Adrenal gland (tissue), 5 donors: Measurements from ENCODE around the gene ABCA4.

Source experiments
- POLR2A ChIP-seq, 2 donors: fragments of 450-650 bp; IDR thresholded peaks; one replicate each; pipeline ENCODE4 v1.6.1; 2017; ENCODE audit warnings: antibody characterized with exemption in 2 of 2, mild to moderate bottlenecking in 2 of 2, moderate library complexity in 1 of 2
- TF ChIP-seq, protein P1 (sequence below), 6 experiments: fragments of 450-650 bp in 4 of 6; fragments of 200-600 bp in 2 of 6; sonication (generic) in 1 of 6; IDR thresholded peaks; 1 replicate in 5 of 6; 2 replicates in 1 of 6; pipeline versions ENCODE4 v1.5.1 to v1.8.0; 2016 to 2021; ENCODE audit warnings: antibody characterized with exemption in 6 of 6, mild to moderate bottlenecking in 2 of 6, moderate library complexity in 1 of 6
- donor health status: DM: no; HTN: no; CAD: no.

DNA sequence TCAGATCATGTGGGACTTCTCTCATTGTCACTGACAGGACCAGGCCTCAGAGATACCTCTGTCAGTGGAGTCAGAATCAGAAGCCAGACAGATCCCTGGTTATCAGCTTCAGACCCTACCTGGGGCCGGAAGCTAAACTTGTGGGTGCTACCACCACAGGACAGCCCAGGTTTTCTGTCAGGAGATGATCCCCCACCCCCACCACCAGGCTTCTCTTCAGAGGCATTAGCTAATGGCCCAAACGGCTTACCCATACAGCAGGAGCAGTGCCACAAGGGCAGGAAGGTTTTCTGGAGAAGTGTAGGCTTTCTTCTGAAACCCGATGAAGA is 105.5 kb downstream of the ABCA4 start:
- TF ChIP-seq, protein P1, sequence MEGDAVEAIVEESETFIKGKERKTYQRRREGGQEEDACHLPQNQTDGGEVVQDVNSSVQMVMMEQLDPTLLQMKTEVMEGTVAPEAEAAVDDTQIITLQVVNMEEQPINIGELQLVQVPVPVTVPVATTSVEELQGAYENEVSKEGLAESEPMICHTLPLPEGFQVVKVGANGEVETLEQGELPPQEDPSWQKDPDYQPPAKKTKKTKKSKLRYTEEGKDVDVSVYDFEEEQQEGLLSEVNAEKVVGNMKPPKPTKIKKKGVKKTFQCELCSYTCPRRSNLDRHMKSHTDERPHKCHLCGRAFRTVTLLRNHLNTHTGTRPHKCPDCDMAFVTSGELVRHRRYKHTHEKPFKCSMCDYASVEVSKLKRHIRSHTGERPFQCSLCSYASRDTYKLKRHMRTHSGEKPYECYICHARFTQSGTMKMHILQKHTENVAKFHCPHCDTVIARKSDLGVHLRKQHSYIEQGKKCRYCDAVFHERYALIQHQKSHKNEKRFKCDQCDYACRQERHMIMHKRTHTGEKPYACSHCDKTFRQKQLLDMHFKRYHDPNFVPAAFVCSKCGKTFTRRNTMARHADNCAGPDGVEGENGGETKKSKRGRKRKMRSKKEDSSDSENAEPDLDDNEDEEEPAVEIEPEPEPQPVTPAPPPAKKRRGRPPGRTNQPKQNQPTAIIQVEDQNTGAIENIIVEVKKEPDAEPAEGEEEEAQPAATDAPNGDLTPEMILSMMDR (IDR thresholded peaks at IDR 0.05), result no peak
- TF ChIP-seq POLR2A (IDR thresholded peaks at IDR 0.05), result no peak
